HL-60 (cell line): ENCODE results near the gene DPH1.

Experiments
- DNase-seq, 2 experiments: peaks; one replicate each; pipeline ENCODE4 v3.0.0-alpha.2; 2010 to 2020; ENCODE audit warnings: low read depth in 1 of 2, low spot score in 1 of 2
- H3K27ac ChIP-seq: fragments of 250-450 bp; sonication (Bioruptor Pico); replicated peaks from 2 replicates; pipeline ENCODE4 v1.5.1; 2020; ENCODE audit warnings: mild to moderate bottlenecking, moderate library complexity
- H3K27me3 ChIP-seq: fragments of 250-450 bp; sonication (Bioruptor Pico); 2 replicates; pipeline ENCODE4 v1.5.1; 2021; ENCODE audit warnings: mild to moderate bottlenecking, moderate library complexity; ENCODE audit not compliant: insufficient read depth, poor library complexity, severe bottlenecking
- H3K4me3 ChIP-seq: replicated peaks from 2 replicates; pipeline ENCODE4 v1.5.1; 2011; ENCODE audit warnings: mild to moderate bottlenecking, control low read depth, low read length; ENCODE audit not compliant: insufficient read depth
- CTCF ChIP-seq: IDR thresholded peaks from one replicate; pipeline ENCODE4 v1.5.1; 2011; ENCODE audit warnings: low read length, control low read depth, inconsistent platforms; ENCODE audit not compliant: insufficient read depth
- GABPA ChIP-seq: IDR thresholded peaks from 2 replicates; pipeline ENCODE4 v1.6.1; 2012; ENCODE audit warnings: low read depth
- POLR2AphosphoS5 ChIP-seq: IDR thresholded peaks from 2 replicates; pipeline ENCODE4 v1.6.1; 2012; ENCODE audit warnings: low read depth
- REST ChIP-seq: IDR thresholded peaks from 2 replicates; pipeline ENCODE4 v1.6.1; 2012; ENCODE audit warnings: low read depth; ENCODE audit not compliant: insufficient replicate concordance
- SPI1 ChIP-seq: IDR thresholded peaks from 2 replicates; pipeline ENCODE4 v1.6.1; 2012; ENCODE audit warnings: low read depth, mild to moderate bottlenecking, borderline replicate concordance

DPH1 gene

GRCh38 chr17:2020721-2021120 is 9.2 kb upstream of the DPH1 start:
- TF ChIP-seq POLR2AphosphoS5 (no peak), CTCF (no peak), REST (no peak)
- H3K27ac ChIP-seq = no peak overlapping the region
- no peak overlapping the region for H3K4me3 ChIP-seq
- H3K27me3 ChIP-seq = peaks cover 4% of the 10 kb centered on the region
- no peak for DNase-seq

- no peak for DNase-seq
- Histone ChIP-seq H3K4me3 (no peak overlapping the region), H3K27ac (no peak overlapping the region), H3K27me3 (peaks cover 8% of the 10 kb centered on the region)
- no peak for TF ChIP-seq SPI1
- no peak for TF ChIP-seq CTCF
- TF ChIP-seq GABPA = no peak
- TF ChIP-seq POLR2AphosphoS5 = no peak
- no peak for TF ChIP-seq REST
Measured at GRCh38 chr17:2022647-2023240, 7.2 kb upstream of the DPH1 start.

GRCh38 chr17:2023256-2023655 is 6.7 kb upstream of the DPH1 start:
- no peak overlapping the region for H3K4me3 ChIP-seq
- no peak for DNase-seq
- no peak overlapping the region for H3K27ac ChIP-seq
- TF ChIP-seq GABPA (no peak), REST (no peak), CTCF (no peak)
- H3K27me3 ChIP-seq = peaks cover 8% of the 10 kb centered on the region
